Heart right ventricle (tissue), 16 donors: ENCODE measurements around the gene NOL9. TPM values are rescaled to one million over a fixed set of nuclear protein-coding genes. Genes with fewer than 3 reads are reported as not detected.

ENCODE experiments used
- ATAC-seq, 8 donors: fragments of 200-7000 bp; cut with Tn5 transposase; one replicate each; pipeline ENCODE4 v1.9.1; 2020; ENCODE audit warnings: mild to moderate bottlenecking in 8 of 8, moderate library complexity in 8 of 8, moderate number of reproducible peaks in 1 of 8
- DNase-seq, 2 donors: peaks; one replicate each; pipeline ENCODE4 v3.0.0-alpha.2; 2020
- H3K27ac ChIP-seq, 10 donors: fragments of 200-600 bp; sonication (generic) in 2 of 10; one replicate each; pipeline versions ENCODE4 v1.5.0 to v1.8.0; 2020 to 2022; ENCODE audit warnings: mild to moderate bottlenecking in 3 of 10
- H3K27me3 ChIP-seq, 7 donors: fragments of 200-600 bp; one replicate each; pipeline ENCODE4 v1.8.0; 2021 to 2022; ENCODE audit warnings: mild to moderate bottlenecking in 2 of 7
- H3K36me3 ChIP-seq, 9 donors: fragments of 200-600 bp; sonication (generic) in 1 of 9; one replicate each; pipeline versions ENCODE4 v1.5.0 to v1.8.0; 2020 to 2022; ENCODE audit warnings: mild to moderate bottlenecking in 2 of 9
- H3K4me1 ChIP-seq, 9 donors: fragments of 200-600 bp; sonication (generic) in 1 of 9; one replicate each; pipeline versions ENCODE4 v1.5.0 to v1.8.0; 2020 to 2022; ENCODE audit warnings: mild to moderate bottlenecking in 4 of 9
- H3K4me3 ChIP-seq, 10 donors: fragments of 200-600 bp; sonication (generic) in 2 of 10; one replicate each; pipeline versions ENCODE4 v1.5.0 to v1.8.0; 2020 to 2022; ENCODE audit warnings: mild to moderate bottlenecking in 7 of 10, moderate library complexity in 2 of 10
- H3K9me3 ChIP-seq, 11 donors: fragments of 200-600 bp in 10 of 11; sonication (generic) in 2 of 11; one replicate each; pipeline versions ENCODE4 v1.5.0 to v1.8.0; 2013 to 2022; ENCODE audit warnings: mild to moderate bottlenecking in 2 of 11, control low read depth in 1 of 11, moderate library complexity in 1 of 11
- CTCF ChIP-seq, 9 donors: fragments of 200-600 bp; sonication (generic) in 2 of 9; IDR thresholded peaks; one replicate each; pipeline versions ENCODE4 v1.5.0 to v1.8.0; 2021 to 2022; ENCODE audit warnings: antibody characterized with exemption in 9 of 9, mild to moderate bottlenecking in 5 of 9, moderate library complexity in 1 of 9
- WGBS, 2 donors: extraction: QIAGEN DNeasy Blood & Tissue Kit; methylation state at CpG; one replicate each; pipeline ENCODE4 v1.1.7; 2013; ENCODE audit warnings: inconsistent platforms in 1 of 2; 5-methylcytosine and 5-hydroxymethylcytosine counted together
- intact Hi-C, 10 donors: fragments of 100-400 bp; cut with DNase I; formaldehyde crosslinking; loops; one replicate each; pipeline versions ENCODE4 v1.11.1 to v1.14.2; 2022
- long read RNA-seq, 3 donors: library from polyadenylated mRNA; unstranded; transcript quantifications; one replicate each; pipeline ENCODE4 v2.0.0, GENCODE V29; 2020 to 2021
- polyA plus RNA-seq, 2 donors: library from polyadenylated mRNA; stranded (reverse); fragments of 200-250 nt; gene quantifications; one replicate each; pipeline ENCODE4 v1.2.3, GENCODE V29; 2013
- total RNA-seq, 10 donors: library from RNA; stranded (reverse); fragmentation: NEBNext Ultra II Directional in 3 of 10; extraction: Animal tissue kit (Norgen Biotek cat#: 25700) in 3 of 10; gene quantifications; one replicate each; pipeline versions ENCODE4 v1.2.1 to v1.2.4, GENCODE V29; 2021 to 2023
- donor health status: Arrhythmogenic right ventricular cardiomyopathy.
- donor health status: ischemic (EF 13 %, LVEDD 7.1; RV severe dilation, severe dysfunction).
- donor health status: healthy with polysubstance abuse.
- donor health status: DM: no; HTN: yes; CAD: no.
- donor health status: DM: no; HTN: no; CAD: no.
- donor health status: ischemic (EF 25% LVEDD 6.9; RV normal size, moderate dysfunction).
- donor health status: ischemic (EF 25% LVEDD 5.7; RV mildly dilated, moderate dysfunction).
- donor health status: healthy.
- donor health status: DM: yes; HTN: yes; CAD: no.
- donor health status: Ischemic cardiomyopathy.
- donor health status: ischemic (EF 35%, LVEDD 5.7; RV mildly dilated, moderate dysfunction).
- donor health status: nonischemic (EF 11% LVEDD 7.7; RV severe dilation, severe dysfunction).
- donor health status: DM: yes; HTN: yes; CAD: no.
- donor health status: PGD.
- donor health status: ischemic (EF 29% LVEDD 5.4; RV normal size, mild dysfunction).
- donor health status: nonischemic (EF 23%, LVEDD 6.1; RV moderate dilation, normal function).

The NOL9 gene
- total RNA-seq (10 to 100 TPM; 13.5 to 19.3 (median 15.3) TPM), polyA plus RNA-seq (1 to 10 TPM; 3.0 to 5.9 TPM)
- long read RNA-seq, donor 1, full-length matches to known transcripts = 1 of 4 reads
- long read RNA-seq, donor 1, partial matches to known transcripts = 1 of 4 reads
- long read RNA-seq, donor 1, other reads (novel, unspliced or antisense) = 2 of 4 reads
- long read RNA-seq, donor 2, full-length matches to known transcripts = 4 of 9 reads
- long read RNA-seq, donor 2, partial matches to known transcripts = 1 of 9 reads
- long read RNA-seq, donor 2, other reads (novel, unspliced or antisense) = 4 of 9 reads
- long read RNA-seq, donor 3, full-length matches to known transcripts = 8 of 14 reads
- long read RNA-seq, donor 3, partial matches to known transcripts = 1 of 14 reads
- long read RNA-seq, donor 3, other reads (novel, unspliced or antisense) = 5 of 14 reads

GRCh38 chr1:6554031-6554906 is at the start of gene NOL9:
Gene NOL9, minus strand, starts transcription at chr1:6554513. Its CDS starts 11 bp downstream, at chr1:6554502.
- peak; percentile 96 to 99 (median 98) for ATAC-seq
- Histone ChIP-seq H3K27ac (peak within 1 kb of the TSS; percentile 20 to 90 (median 85)), H3K4me3 (peak within 1 kb of the TSS; percentile 79 to 100 (median 94)), H3K27me3 (no peaks in the 10 kb centered on the region), H3K36me3 (peaks cover 0 to 22% (median 12%) of the 10 kb centered on the region in 9 donors), H3K4me1 (peaks cover 10 to 26% (median 22%) of the 10 kb centered on the region in 9 donors), H3K9me3 (no peaks in the 10 kb centered on the region)
- intact Hi-C loops = loop anchor here in 6 of 10 donors (1.0 to 10.0 kb wide), 9 partner anchors 25 to 93 kb away; partner anchors contain the start of genes ZBTB48 (in 3 of the 6) and KLHL21 (in 2 of the 6)
- DNase-seq = peak; percentile 96
- WGBS, 2 donors = 2 to 3% methylated on average over 86 to 87 of the region's 87 CpGs
- peak; percentile 93 to 98 (median 96) for TF ChIP-seq CTCF (IDR thresholded peaks at IDR 0.05)

GRCh38 chr1:6603238-6603914 is 49.1 kb upstream of the NOL9 start:
- Histone ChIP-seq H3K4me3 (peak overlapping the region; percentile 26 to 92 (median 86)), H3K36me3 (peaks cover 0 to 15% (median 7%) of the 10 kb centered on the region in 9 donors), H3K4me1 (peaks cover 13 to 62% (median 46%) of the 10 kb centered on the region in 9 donors), H3K9me3 (no peaks in the 10 kb centered on the region), H3K27me3 (no peaks in the 10 kb centered on the region), H3K27ac (peak overlapping the region; percentile 96 to 100 (median 99))
- WGBS, 2 donors = 1% methylated on average over 36 of the region's 36 CpGs
- ATAC-seq (peak; percentile 19 to 47 (median 35)), DNase-seq (peak; percentile 69 to 71)
- intact Hi-C loops = loop anchor here in 2 of 10 donors (1.0 to 10.0 kb wide), 3 partner anchors 10 to 51 kb away; partner anchors contain the start of genes NOL9 (in 2 of the 2), PHF13 (in 1 of the 2) and TAS1R1 (in 1 of the 2)
- no peak for TF ChIP-seq CTCF (IDR thresholded peaks at IDR 0.05)

- H3K4me3 ChIP-seq = peak within 1 kb of the TSS; percentile 68 to 96 (median 86)
- H3K27me3 ChIP-seq = no peaks in the 10 kb centered on the region
- WGBS, 2 donors = 0 to 1% methylated on average over 44 to 82 of the region's 84 CpGs
- DNase-seq (peak; percentile 91 to 92), ATAC-seq (peak; percentile 68 to 89 (median 84))
- intact Hi-C loops = loop anchor here in 2 of 10 donors (1.0 to 10.0 kb wide), 3 partner anchors 11 to 50 kb away; partner anchors contain the start of genes NOL9 (in 2 of the 2), PHF13 (in 1 of the 2) and TAS1R1 (in 1 of the 2)
- peaks cover 0 to 21% (median 13%) of the 10 kb centered on the region in 9 donors for H3K36me3 ChIP-seq
- peak within 1 kb of the TSS; percentile 96 to 100 (median 99) for H3K27ac ChIP-seq
- H3K9me3 ChIP-seq = no peaks in the 10 kb centered on the region
- H3K4me1 ChIP-seq = peaks cover 18 to 68% (median 53%) of the 10 kb centered on the region in 9 donors
- no peak for TF ChIP-seq CTCF (IDR thresholded peaks at IDR 0.05)
Measured at GRCh38 chr1:6602669-6603237, 48.4 kb upstream of the NOL9 start, which contains the start of gene KLHL21. Gene KLHL21, minus strand, starts transcription at chr1:6602869. Its CDS starts 52 bp downstream, at chr1:6602817.
